Sigmoid colon (tissue), 7 donors: ENCODE results near the gene C17orf75. TPM values are rescaled to one million over a fixed set of nuclear protein-coding genes. Genes with fewer than 3 reads are reported as not detected.
A peak's percentile ranks its signal among the peaks of the same experiment; 100 is the strongest.

Source experiments
- DNase-seq: peaks from one replicate; pipeline ENCODE4 v3.0.0-alpha.2; 2019
- H3K27ac ChIP-seq, 4 donors: fragments of 200-600 bp; sonication (generic); one replicate each; pipeline ENCODE4 v1.5.1; 2016 to 2019; ENCODE audit warnings: mild to moderate bottlenecking in 1 of 4
- H3K27me3 ChIP-seq, 3 donors: fragments of 200-600 bp; sonication (generic); one replicate each; pipeline ENCODE4 v1.5.1; 2019; ENCODE audit warnings: mild to moderate bottlenecking in 1 of 3
- H3K36me3 ChIP-seq, 4 donors: fragments of 200-600 bp; sonication (generic); one replicate each; pipeline ENCODE4 v1.5.1; 2016 to 2019
- H3K4me1 ChIP-seq, 4 donors: fragments of 200-600 bp; sonication (generic); one replicate each; pipeline ENCODE4 v1.5.1; 2017 to 2019
- H3K4me3 ChIP-seq, 4 donors: fragments of 200-600 bp; sonication (generic); one replicate each; pipeline ENCODE4 v1.5.1; 2017 to 2019; ENCODE audit warnings: mild to moderate bottlenecking in 2 of 4, moderate library complexity in 1 of 4
- H3K9me3 ChIP-seq, 4 donors: fragments of 200-600 bp in 3 of 4; sonication (generic) in 3 of 4; one replicate each; pipeline versions ENCODE4 v1.5.1 to v1.6.1; 2013 to 2019
- CTCF ChIP-seq, 4 experiments: fragments of 450-650 bp in 3 of 4; fragments of 200-600 bp in 1 of 4; IDR thresholded peaks; one replicate each; pipeline ENCODE4 v1.5.1; 2016 to 2019; ENCODE audit warnings: antibody characterized with exemption in 4 of 4, mild to moderate bottlenecking in 3 of 4, moderate library complexity in 2 of 4
- EP300 ChIP-seq, 4 donors: sonication (generic); formaldehyde crosslinking; IDR thresholded peaks; one replicate each; pipeline ENCODE4 v1.6.1; 2017; ENCODE audit warnings: antibody characterized with exemption in 4 of 4
- POLR2A ChIP-seq, 2 donors: fragments of 450-650 bp; IDR thresholded peaks; one replicate each; pipeline ENCODE4 v1.6.1; 2016; ENCODE audit warnings: antibody characterized with exemption in 2 of 2, mild to moderate bottlenecking in 2 of 2, moderate library complexity in 2 of 2
- POLR2AphosphoS5 ChIP-seq, 4 donors: sonication (generic); formaldehyde crosslinking; IDR thresholded peaks; one replicate each; pipeline ENCODE4 v1.6.1; 2017; ENCODE audit warnings: antibody characterized with exemption in 4 of 4
- WGBS, 2 donors: extraction: QIAGEN DNeasy Blood & Tissue Kit; methylation state at CpG; one replicate each; pipeline ENCODE4 v1.1.7; 2013; 5-methylcytosine and 5-hydroxymethylcytosine counted together
- intact Hi-C: fragments of 100-400 bp; cut with DNase I; formaldehyde crosslinking; loops from one replicate; pipeline ENCODE4 v1.15.1; 2023
- polyA plus RNA-seq, 3 donors: library from polyadenylated mRNA; stranded (reverse); fragments of 200-250 nt; gene quantifications; one replicate each; pipeline ENCODE4 v1.2.3, GENCODE V29; 2013
- total RNA-seq, 4 donors: library from RNA; depleted of rRNA; stranded (reverse); fragments of >200 nt; gene quantifications; one replicate each; pipeline ENCODE4 v1.1.0, GENCODE V29; 2016
- donor health status: healthy with polysubstance abuse.
- donor health status: Bipolar disorder and iron deficiency.
- donor health status: healthy.

C17orf75 gene
- total and polyA plus RNA-seq, 7 donors = 10.0 to 19.6 (median 10.8) TPM

DNA sequence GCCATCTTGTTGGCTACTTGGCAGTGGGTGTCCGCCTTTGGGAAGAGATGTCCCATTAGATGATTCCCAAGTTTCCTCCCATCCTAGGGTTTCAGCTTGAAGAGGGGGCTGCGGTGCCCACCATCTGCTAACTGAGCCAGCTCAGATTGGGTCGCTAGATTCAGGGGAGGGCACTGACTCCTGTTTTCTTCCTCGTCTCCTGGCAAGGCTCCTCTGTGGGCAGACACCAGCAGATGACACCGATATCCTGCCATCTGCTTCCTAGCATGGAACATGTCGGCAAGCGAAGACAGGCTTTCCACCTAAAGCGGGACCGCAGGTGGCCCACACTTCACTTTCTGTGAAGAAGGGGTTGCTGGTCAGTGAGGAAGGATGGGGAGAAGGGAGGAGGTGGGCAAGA, 27.3 kb downstream of the C17orf75 start:
- Histone ChIP-seq H3K4me1 (peaks cover 0 to 8% (median 7%) of the 10 kb centered on the region in 4 donors), H3K9me3 (no peaks in the 10 kb centered on the region), H3K4me3 (no peak overlapping the region), H3K27me3 (no peaks in the 10 kb centered on the region), H3K36me3 (no peaks in the 10 kb centered on the region), H3K27ac (no peak overlapping the region)
- TF ChIP-seq POLR2A (IDR thresholded peaks at IDR 0.05) (no peak), POLR2AphosphoS5 (IDR thresholded peaks at IDR 0.05) (no peak), EP300 (IDR thresholded peaks at IDR 0.05) (no peak), CTCF (IDR thresholded peaks at IDR 0.05) (no peak)
- intact Hi-C loops = no loop called here
- WGBS, 2 donors = 73 to 91% methylated on average over 9 of the region's 9 CpGs
- no peak for DNase-seq

DNA sequence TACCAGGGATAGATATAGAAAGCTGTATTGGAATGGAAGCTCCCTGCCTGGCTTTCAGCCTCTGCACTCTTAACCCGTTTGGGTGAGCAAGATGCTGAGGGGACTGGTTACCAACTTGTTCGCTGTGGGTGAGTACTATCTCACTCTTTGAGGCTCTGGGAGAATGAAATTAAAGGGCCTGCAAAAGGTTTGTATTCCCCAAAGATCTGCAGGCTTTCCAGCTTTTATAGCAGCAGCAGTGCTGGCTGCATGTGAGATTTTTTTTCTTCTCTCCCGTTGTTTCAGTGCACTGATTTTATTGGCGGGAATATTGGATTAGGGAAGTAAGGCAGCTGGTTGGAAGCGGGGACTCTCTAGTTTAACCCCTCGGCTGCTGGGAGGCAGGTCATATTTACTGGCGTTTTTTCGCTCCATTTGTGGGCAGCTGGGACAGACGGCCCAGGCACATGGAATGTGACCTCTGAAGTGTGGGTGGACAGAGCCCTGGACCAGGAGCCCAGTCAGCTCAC, 30.9 kb downstream of the C17orf75 start:
- WGBS, 2 donors = 11 to 44% methylated on average over 9 of the region's 9 CpGs
- intact Hi-C loops = no loop called here
- H3K27ac ChIP-seq = peak overlapping the region in 1 of 4 donors; percentile 22
- TF ChIP-seq EP300 (IDR thresholded peaks at IDR 0.05) (no peak), POLR2A (IDR thresholded peaks at IDR 0.05) (no peak)
- no peaks in the 10 kb centered on the region for H3K27me3 ChIP-seq
- peaks cover 0 to 8% (median 7%) of the 10 kb centered on the region in 4 donors for H3K4me1 ChIP-seq
- no peak for DNase-seq
- peak overlapping the region; percentile 2 to 29 (median 14) for H3K4me3 ChIP-seq
- no peaks in the 10 kb centered on the region for H3K36me3 ChIP-seq
- H3K9me3 ChIP-seq = no peaks in the 10 kb centered on the region

DNA sequence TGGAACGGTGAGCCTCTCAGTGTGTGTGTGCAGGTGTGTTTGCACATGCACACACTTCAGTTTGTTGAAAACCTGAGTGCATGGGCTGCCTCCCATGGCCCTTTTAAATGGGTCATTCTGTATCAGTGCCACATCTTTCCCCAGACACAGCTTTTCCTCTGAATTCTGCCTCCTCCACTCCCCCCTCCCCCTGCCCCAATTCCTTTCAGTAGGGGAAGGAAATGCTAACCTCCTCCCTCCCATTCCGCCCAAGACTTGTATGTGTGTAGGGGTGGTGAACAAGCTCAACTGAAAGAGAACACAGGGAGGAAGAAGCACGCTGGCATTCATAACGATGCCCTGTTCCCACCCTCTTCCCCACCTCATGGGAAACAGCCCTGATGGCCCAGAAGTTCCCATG, 34.3 kb downstream of the C17orf75 start:
- intact Hi-C loops = no loop called here
- WGBS, 2 donors = 45 to 64% methylated on average over 4 of the region's 4 CpGs
- TF ChIP-seq CTCF (IDR thresholded peaks at IDR 0.05) (no peak), POLR2A (IDR thresholded peaks at IDR 0.05) (no peak), POLR2AphosphoS5 (IDR thresholded peaks at IDR 0.05) (no peak), EP300 (IDR thresholded peaks at IDR 0.05) (no peak)
- Histone ChIP-seq H3K4me3 (no peak overlapping the region), H3K4me1 (peaks cover 0 to 8% (median 7%) of the 10 kb centered on the region in 4 donors), H3K36me3 (no peaks in the 10 kb centered on the region), H3K27me3 (no peaks in the 10 kb centered on the region), H3K27ac (no peak overlapping the region), H3K9me3 (no peaks in the 10 kb centered on the region)
- no peak for DNase-seq

GRCh38 chr17:32305049-32305448, 36.9 kb downstream of the C17orf75 start:
- TF ChIP-seq POLR2AphosphoS5 (IDR thresholded peaks at IDR 0.05) (no peak), CTCF (IDR thresholded peaks at IDR 0.05) (no peak), EP300 (IDR thresholded peaks at IDR 0.05) (no peak), POLR2A (IDR thresholded peaks at IDR 0.05) (no peak)
- Histone ChIP-seq H3K27ac (no peak overlapping the region), H3K4me3 (no peak overlapping the region), H3K27me3 (no peaks in the 10 kb centered on the region), H3K36me3 (no peaks in the 10 kb centered on the region), H3K4me1 (no peaks in the 10 kb centered on the region), H3K9me3 (no peaks in the 10 kb centered on the region)
- intact Hi-C loops = no loop called here
- WGBS, 2 donors = 86 to 88% methylated on average over 9 of the region's 9 CpGs
- no peak for DNase-seq

DNA sequence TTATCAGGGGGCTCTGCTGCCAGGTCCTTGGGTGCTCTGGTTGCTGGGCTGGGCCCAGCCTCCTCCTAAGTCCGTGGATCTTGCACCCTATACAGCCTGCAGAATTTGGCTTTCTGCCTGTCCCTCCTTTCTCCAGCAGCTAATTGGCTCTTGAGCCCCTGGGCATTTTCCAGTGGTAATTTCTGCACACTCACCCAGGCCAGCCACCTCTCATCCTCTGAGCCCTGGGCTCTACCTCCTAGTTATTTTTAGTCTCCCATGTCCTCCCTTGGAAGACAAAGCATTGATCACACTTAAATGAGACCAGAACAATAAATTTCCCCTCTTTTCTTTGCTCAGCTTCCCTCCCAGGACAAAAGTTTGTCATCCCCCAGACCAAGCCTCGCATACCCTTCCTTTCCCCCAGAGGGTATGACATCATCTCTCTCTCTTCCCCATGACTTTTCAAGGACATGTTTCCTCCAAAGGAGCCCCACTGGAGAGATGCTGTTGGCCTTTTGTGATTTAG, 38.1 kb downstream of the C17orf75 start:
- DNase-seq = no peak
- no peak for TF ChIP-seq POLR2AphosphoS5 (IDR thresholded peaks at IDR 0.05)
- TF ChIP-seq CTCF (IDR thresholded peaks at IDR 0.05) = no peak
- TF ChIP-seq POLR2A (IDR thresholded peaks at IDR 0.05) = no peak
- TF ChIP-seq EP300 (IDR thresholded peaks at IDR 0.05) = no peak
- Histone ChIP-seq H3K36me3 (no peaks in the 10 kb centered on the region), H3K4me1 (peaks cover 0 to 4% (median 0%) of the 10 kb centered on the region in 4 donors), H3K4me3 (no peak overlapping the region), H3K27ac (no peak overlapping the region), H3K27me3 (no peaks in the 10 kb centered on the region), H3K9me3 (no peaks in the 10 kb centered on the region)
- 65 to 78% methylated on average over 2 of the region's 2 CpGs for WGBS, 2 donors
- intact Hi-C loops = no loop called here
